Psoas muscle (tissue), 8 donors: ENCODE results near the gene SHANK1. TPM values are rescaled to one million over a fixed set of nuclear protein-coding genes. Genes with fewer than 3 reads are reported as not detected.

Experiments
- ATAC-seq, 4 donors: fragments of 200-7000 bp; cut with Tn5 transposase; one replicate each; pipeline ENCODE4 v1.9.1; 2020; ENCODE audit warnings: moderate library complexity in 3 of 4, mild to moderate bottlenecking in 2 of 4
- DNase-seq, 2 donors: peaks; one replicate each; pipeline ENCODE4 v3.0.0-alpha.2; 2020
- H3K27ac ChIP-seq: fragments of 200-600 bp; one replicate; pipeline ENCODE4 v1.8.0; 2022
- H3K27me3 ChIP-seq, 3 donors: fragments of 200-600 bp in 1 of 3; one replicate each; pipeline versions ENCODE4 v1.6.1 to v1.8.0; 2013 to 2022; ENCODE audit warnings: low read length in 2 of 3, mild to moderate bottlenecking in 2 of 3, moderate library complexity in 1 of 3; ENCODE audit not compliant: insufficient read depth in 3 of 3
- H3K36me3 ChIP-seq, 2 donors: fragments of 200-600 bp in 1 of 2; one replicate each; pipeline versions ENCODE4 v1.6.1 to v1.8.0; 2013 to 2022; ENCODE audit warnings: low read depth in 1 of 2, mild to moderate bottlenecking in 1 of 2, moderate library complexity in 1 of 2; ENCODE audit not compliant: insufficient read depth in 1 of 2
- H3K4me1 ChIP-seq: fragments of 200-600 bp; one replicate; pipeline ENCODE4 v1.8.0; 2022
- H3K4me3 ChIP-seq: fragments of 200-600 bp; one replicate; pipeline ENCODE4 v1.8.0; 2022; ENCODE audit warnings: mild to moderate bottlenecking
- H3K9me3 ChIP-seq: fragments of 200-600 bp; one replicate; pipeline ENCODE4 v1.8.0; 2022
- WGBS, 3 donors: extraction: QIAGEN DNeasy Blood & Tissue Kit; methylation state at CpG; one replicate each; pipeline versions ENCODE4 v1.1.6 to v1.1.7; 2013; 5-methylcytosine and 5-hydroxymethylcytosine counted together
- intact Hi-C, 2 donors: fragments of 100-400 bp; cut with DNase I; formaldehyde crosslinking; loops; one replicate each; pipeline versions ENCODE4 v1.11.0 to v1.14.2; 2022
- polyA plus RNA-seq, 3 donors: library from polyadenylated mRNA; stranded (reverse); fragments of 200-250 nt; gene quantifications; one replicate each; pipeline ENCODE4 v1.2.3, GENCODE V29; 2013
- total RNA-seq, 4 donors: library from RNA; stranded (reverse); fragmentation: NEBNext Ultra II Directional in 2 of 4; extraction: Animal tissue kit (Norgen Biotek cat#: 25700) in 2 of 4; gene quantifications; one replicate each; pipeline versions ENCODE4 v1.2.1 to v1.2.4, GENCODE V29; 2021 to 2023
- TF ChIP-seq, protein P1 (sequence below): fragments of 200-600 bp; IDR thresholded peaks from one replicate; pipeline ENCODE4 v1.8.0; 2022; ENCODE audit warnings: antibody characterized with exemption
- donor health status: healthy with polysubstance abuse.
- donor health status: DM: no; HTN: no; CAD: no; lungs with moderate emphysema.
- donor health status: Bipolar disorder and iron deficiency.
- donor health status: healthy.
- donor health status: DM: yes; HTN: yes; CAD: no.
- donor health status: DM: no; HTN: no; CAD: no.
- donor health status: DM: no; HTN: no; CAD: no.
- donor health status: DM: yes; HTN: yes; CAD: no.

The SHANK1 gene
- total and polyA plus RNA-seq, 7 donors, result 0.14 to 1.3 (median 0.39) TPM; not detected in 2

DNA sequence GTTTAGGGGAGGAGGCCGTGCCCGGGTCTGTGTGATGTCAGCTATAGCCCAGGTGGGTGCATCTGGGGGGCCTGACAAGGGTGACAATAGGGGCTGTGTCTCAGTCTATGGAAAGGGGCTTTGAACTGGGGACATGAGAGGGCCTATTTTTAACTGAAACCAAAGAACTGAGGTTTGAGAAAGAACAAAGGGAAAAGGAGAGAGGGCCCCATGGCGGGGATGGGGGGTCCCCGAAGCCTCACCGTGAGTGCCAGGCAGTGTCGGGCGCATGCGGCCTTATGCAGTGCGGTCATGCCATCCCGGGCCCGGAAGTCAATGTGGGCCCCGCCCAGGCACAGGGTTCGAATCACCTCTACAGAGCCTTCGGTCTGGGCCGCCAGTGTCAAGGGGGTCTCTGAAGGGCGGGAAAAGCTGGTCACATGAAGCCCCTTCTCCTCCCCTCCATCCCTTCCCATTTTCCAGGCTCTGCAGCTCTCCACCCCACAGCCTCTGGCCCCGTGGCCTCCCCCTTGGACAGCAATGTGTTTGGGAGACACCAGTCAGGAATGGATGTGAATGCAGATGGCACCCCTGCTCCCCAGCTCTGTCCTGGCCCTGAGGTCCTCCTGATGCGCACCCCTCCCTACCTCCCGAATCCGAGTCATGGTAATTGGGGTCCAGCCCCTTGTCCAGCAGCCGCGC is 5.9 kb downstream of the SHANK1 start:
- TF ChIP-seq, protein P1, sequence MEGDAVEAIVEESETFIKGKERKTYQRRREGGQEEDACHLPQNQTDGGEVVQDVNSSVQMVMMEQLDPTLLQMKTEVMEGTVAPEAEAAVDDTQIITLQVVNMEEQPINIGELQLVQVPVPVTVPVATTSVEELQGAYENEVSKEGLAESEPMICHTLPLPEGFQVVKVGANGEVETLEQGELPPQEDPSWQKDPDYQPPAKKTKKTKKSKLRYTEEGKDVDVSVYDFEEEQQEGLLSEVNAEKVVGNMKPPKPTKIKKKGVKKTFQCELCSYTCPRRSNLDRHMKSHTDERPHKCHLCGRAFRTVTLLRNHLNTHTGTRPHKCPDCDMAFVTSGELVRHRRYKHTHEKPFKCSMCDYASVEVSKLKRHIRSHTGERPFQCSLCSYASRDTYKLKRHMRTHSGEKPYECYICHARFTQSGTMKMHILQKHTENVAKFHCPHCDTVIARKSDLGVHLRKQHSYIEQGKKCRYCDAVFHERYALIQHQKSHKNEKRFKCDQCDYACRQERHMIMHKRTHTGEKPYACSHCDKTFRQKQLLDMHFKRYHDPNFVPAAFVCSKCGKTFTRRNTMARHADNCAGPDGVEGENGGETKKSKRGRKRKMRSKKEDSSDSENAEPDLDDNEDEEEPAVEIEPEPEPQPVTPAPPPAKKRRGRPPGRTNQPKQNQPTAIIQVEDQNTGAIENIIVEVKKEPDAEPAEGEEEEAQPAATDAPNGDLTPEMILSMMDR, result no peak
- ATAC-seq, result no peak
- H3K27ac ChIP-seq, result no peak overlapping the region
- intact Hi-C loops, result no loop called here
- H3K36me3 ChIP-seq, result no peaks in the 10 kb centered on the region
- WGBS, 3 donors, result 88 to 89% (median 89%) methylated on average over 22 of the region's 22 CpGs
- DNase-seq, result peak in 1 of 2 donors; percentile 42
- H3K4me1 ChIP-seq, result no peaks in the 10 kb centered on the region
- no peak overlapping the region for H3K4me3 ChIP-seq
- H3K9me3 ChIP-seq, result no peaks in the 10 kb centered on the region
- H3K27me3 ChIP-seq, result peaks cover 0 to 38% (median 5%) of the 10 kb centered on the region in 3 donors

DNA sequence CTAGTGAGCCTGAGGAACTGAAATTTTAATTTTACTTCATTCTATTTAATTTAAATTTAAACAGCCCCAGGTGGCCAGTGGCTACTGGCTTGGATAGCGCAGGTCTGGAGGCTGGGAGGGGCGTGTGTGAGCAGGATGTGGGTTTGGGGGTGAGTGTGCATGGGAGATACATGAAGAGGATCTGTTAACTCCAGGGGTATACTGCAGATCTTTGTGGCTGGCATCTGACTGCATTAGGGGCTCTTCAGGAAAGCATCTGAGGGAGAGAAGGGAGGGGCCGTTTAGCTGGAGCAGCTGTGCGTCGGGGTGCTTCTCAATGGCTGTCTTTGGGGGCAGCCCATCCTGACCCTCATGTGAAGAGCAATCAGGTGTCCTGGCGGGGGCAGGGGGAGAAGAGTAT is 6.8 kb downstream of the SHANK1 start:
- ATAC-seq, result no peak
- DNase-seq, result peak in 1 of 2 donors; percentile 14
- Histone ChIP-seq H3K4me1 (no peaks in the 10 kb centered on the region), H3K4me3 (no peak overlapping the region), H3K9me3 (no peaks in the 10 kb centered on the region), H3K36me3 (no peaks in the 10 kb centered on the region), H3K27ac (no peak overlapping the region), H3K27me3 (peaks cover 0 to 31% (median 5%) of the 10 kb centered on the region in 3 donors)
- intact Hi-C loops, result no loop called here
- TF ChIP-seq, protein P1, result no peak
- 84 to 87% (median 85%) methylated on average over 6 of the region's 6 CpGs for WGBS, 3 donors

DNA sequence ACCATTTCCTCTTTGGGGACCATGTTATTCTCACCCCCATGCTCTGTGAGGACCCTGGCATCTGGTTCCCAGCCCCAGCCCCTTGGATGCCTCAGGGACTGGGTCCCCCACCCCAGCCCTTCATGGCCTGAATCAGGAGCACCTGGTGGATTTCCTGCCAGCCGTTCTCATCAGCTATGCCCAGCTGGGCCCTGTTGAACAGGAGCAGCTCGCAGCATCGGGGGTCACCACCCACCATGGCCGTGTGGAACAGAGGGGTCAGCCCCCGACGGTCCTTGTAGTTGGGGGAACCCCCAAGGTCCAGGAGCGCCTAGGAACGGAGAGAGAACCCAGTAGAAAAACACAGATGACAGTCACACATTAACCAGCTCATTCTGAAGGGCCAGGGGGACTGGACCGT is 7.8 kb downstream of the SHANK1 start:
- no peaks in the 10 kb centered on the region for H3K4me1 ChIP-seq
- no peaks in the 10 kb centered on the region for H3K36me3 ChIP-seq
- DNase-seq (peak in 1 of 2 donors; percentile 11), ATAC-seq (no peak)
- H3K27me3 ChIP-seq, result peaks cover 0 to 23% (median 5%) of the 10 kb centered on the region in 3 donors
- H3K27ac ChIP-seq, result no peak overlapping the region
- intact Hi-C loops, result no loop called here
- H3K9me3 ChIP-seq, result no peaks in the 10 kb centered on the region
- TF ChIP-seq, protein P1, result no peak
- H3K4me3 ChIP-seq, result no peak overlapping the region
- 73 to 85% (median 83%) methylated on average over 9 of the region's 9 CpGs for WGBS, 3 donors

DNA sequence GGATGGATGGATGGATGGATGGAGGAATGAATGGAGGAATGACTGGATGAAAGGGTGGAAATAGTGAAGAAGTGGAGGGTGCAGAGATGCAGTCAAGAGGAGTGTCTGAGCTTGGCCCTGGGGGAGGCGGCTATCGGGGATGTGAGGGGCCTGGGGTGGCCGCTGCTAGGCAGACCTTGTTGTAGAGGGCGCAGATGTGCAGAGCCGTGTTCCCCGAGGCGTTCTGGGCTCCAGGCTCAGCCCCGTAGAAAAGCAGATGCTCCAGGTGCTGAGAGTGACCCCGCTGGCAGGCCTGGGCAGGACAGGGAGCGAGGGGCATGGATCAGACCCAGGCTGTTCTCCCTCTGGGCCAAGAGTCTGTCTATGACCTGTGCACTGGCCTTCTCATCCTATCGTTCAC is 8.4 kb downstream of the SHANK1 start:
- Histone ChIP-seq H3K27ac (no peak overlapping the region), H3K4me3 (no peak overlapping the region), H3K27me3 (peaks cover 0 to 17% (median 1%) of the 10 kb centered on the region in 3 donors), H3K4me1 (no peaks in the 10 kb centered on the region), H3K36me3 (no peaks in the 10 kb centered on the region), H3K9me3 (no peaks in the 10 kb centered on the region)
- ATAC-seq (no peak), DNase-seq (peak in 1 of 2 donors; percentile 34)
- intact Hi-C loops, result no loop called here
- 83 to 89% (median 83%) methylated on average over 11 of the region's 11 CpGs for WGBS, 3 donors
- TF ChIP-seq, protein P1, result no peak

DNA sequence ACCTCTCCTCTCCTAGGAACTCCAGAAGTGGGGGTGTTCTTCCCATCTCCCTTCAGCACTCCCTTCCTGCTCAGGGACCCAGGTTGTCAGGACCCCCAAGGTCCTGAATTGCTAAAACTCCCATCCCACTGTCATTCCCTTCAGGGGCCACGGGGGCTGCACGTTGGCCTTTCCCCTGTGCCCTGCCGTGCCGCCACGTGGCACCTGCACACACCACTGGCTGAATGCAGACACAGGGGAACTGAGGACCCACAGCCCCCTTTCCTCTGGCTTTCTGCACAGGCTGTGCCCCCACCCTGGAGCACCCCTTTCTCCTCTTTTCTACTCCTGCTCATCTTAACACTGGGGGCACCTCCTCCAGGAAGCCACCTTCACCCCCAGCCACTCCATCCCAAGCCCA is 9.0 kb downstream of the SHANK1 start:
- intact Hi-C loops, result no loop called here
- H3K27ac ChIP-seq, result no peak overlapping the region
- DNase-seq (peak in 1 of 2 donors; percentile 19), ATAC-seq (no peak)
- H3K36me3 ChIP-seq, result no peaks in the 10 kb centered on the region
- TF ChIP-seq, protein P1, result no peak
- WGBS, 3 donors, result 84 to 86% (median 85%) methylated on average over 5 of the region's 5 CpGs
- no peak overlapping the region for H3K4me3 ChIP-seq
- no peaks in the 10 kb centered on the region for H3K4me1 ChIP-seq
- peaks cover 0 to 11% (median 0%) of the 10 kb centered on the region in 3 donors for H3K27me3 ChIP-seq
- H3K9me3 ChIP-seq, result no peaks in the 10 kb centered on the region
